ENCODE measurements around the gene SNTG2.

GRCh38 chr2:1055014-1055595, 104.5 kb downstream of the SNTG2 start:
- no peak for TF ChIP-seq CTCF (IDR thresholded peaks at IDR 0.05; ENCODE audit: insufficient read depth, low read depth, low read length)
- no peak for TF ChIP-seq EZH2 (IDR thresholded peaks at IDR 0.05; ENCODE audit: insufficient read depth, low read length)
